Pons (tissue), 1 donor: ENCODE results near the gene CST5.
"Not testable (repeated sequence)": the region's sequence is repeated elsewhere in the genome, so short reads cannot be mapped to it uniquely, and the experiment has no call there.

Experiments used
- DNase-seq: peaks from one replicate; pipeline ENCODE4 v3.0.0-alpha.2; 2016; ENCODE audit warnings: low spot score

CST5 gene, protein sequence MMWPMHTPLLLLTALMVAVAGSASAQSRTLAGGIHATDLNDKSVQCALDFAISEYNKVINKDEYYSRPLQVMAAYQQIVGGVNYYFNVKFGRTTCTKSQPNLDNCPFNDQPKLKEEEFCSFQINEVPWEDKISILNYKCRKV

DNA sequence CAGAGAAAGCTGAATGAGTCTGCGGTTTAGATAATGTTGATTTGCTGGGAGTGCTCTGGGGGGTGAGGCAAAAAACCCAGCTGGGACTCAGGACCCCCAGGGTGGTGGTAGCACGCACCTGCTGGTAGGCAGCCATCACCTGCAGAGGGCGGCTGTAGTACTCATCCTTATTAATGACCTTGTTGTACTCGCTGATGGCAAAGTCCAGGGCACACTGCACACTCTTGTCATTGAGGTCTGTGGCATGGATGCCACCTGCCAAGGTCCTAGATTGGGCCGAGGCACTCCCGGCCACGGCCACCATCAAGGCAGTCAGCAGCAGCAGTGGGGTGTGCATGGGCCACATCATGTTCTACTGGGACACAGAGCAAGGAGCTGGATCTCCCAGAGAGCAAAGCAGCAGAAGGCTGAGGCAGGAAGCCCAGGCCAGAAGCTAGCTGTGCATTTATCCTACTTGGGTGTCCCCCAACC lies at the start of gene CST5:
CST5 (minus strand) TSS at position 421 of the 471 bp plus-strand sequence; CDS start at position 349, 72 bp downstream.
- no peak for DNase-seq

DNA sequence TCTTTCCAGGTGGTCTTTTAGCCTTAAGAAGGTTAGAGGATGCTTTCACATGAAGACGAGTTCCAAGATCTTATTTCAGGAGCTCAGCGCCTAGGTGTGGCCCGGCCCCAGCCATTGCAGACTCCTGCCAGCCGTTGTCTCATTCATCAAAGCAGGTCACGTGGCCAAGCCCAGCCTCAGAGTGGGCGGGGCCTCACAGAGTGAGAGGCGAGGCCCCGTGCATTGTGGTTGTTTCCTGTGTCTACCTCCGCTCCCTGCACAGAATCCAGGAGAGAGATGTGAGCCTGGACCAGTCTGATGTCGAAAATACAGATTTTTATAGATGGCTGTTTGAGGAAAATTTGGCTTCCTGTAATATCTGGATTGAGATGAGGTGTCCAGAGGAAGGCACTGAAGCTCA lies 49.2 kb upstream of the CST5 start:
- DNase-seq: no peak

DNA sequence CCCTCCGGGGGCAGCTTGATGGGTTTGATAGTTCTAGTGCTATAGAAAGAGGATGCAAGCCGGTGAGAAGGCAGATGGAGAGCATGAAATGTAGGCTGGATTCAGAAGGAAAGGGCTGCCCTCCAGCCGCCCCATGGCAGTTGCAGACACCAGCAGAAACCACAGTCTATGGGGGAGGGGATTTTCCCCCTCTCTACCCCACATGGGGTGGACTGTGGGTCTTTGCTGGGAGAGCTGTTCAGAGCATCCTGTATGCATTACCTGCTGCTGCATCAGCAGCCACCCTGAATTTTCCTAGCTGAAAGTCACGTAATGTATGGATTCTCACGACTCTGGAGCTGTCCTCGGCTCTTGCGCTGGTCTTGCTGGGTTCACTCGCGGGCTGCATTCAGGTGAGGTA lies 48.8 kb upstream of the CST5 start:
- DNase-seq: no peak

DNA sequence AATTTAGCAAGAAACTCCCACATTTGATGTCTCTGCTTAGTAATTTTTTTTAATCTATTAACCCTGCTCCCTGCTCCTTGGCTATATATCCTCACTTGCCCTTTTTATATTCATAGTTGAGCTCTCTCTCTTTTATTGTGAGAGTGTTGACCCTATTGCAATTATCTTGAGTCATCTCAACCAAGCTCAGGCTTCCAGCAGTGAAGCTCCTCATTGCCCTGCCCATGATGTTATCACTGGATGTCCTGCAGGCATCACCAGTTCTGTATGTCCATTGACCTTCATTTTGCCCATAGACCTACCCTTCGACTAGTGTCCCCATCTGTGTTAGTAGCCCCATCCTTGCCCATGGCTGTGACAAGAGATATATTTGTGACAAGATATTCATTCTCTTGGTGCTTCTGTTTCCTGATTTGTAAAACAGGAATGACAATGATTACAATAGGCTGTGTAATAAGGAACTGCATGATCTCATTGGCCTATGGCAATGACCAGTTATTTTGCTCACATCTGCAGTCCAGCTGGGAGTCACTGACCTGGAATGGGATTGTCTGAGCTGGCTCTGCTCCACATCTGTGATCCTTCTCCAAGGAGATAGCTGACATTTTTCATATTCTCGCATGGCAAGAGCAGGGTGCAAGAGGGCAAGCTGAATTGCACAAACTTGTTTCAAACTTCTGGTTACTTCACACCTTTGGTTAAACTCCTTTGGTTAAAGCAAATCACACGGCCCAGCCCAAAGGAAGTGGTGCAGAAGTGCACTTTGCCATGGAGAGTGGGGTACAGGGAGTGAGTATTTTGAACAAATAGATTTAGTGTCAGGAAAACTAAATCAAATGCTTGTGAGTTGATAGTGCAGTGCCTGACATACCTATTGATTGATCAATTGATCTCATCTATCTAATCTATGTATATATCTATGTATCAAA lies 47.7 kb upstream of the CST5 start:
- DNase-seq: no peak

DNA sequence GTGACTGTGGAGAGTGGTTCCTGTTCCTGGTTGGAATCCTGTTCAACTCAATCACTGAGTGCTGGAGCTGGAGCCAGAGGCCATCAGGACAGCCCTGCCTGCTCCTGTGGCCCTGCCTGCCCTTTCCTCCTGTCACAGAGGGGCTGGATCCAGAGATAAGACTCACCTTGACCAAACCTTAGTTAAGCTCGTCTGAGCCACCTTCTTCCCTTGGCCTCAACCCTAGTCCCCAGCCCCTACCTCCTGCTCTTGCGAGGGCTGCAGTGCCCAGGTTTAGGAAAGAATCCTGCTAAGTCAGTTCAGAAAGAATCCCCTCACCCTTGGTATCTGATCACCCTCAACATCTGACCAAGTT lies 47.0 kb upstream of the CST5 start:
- no peak for DNase-seq

DNA sequence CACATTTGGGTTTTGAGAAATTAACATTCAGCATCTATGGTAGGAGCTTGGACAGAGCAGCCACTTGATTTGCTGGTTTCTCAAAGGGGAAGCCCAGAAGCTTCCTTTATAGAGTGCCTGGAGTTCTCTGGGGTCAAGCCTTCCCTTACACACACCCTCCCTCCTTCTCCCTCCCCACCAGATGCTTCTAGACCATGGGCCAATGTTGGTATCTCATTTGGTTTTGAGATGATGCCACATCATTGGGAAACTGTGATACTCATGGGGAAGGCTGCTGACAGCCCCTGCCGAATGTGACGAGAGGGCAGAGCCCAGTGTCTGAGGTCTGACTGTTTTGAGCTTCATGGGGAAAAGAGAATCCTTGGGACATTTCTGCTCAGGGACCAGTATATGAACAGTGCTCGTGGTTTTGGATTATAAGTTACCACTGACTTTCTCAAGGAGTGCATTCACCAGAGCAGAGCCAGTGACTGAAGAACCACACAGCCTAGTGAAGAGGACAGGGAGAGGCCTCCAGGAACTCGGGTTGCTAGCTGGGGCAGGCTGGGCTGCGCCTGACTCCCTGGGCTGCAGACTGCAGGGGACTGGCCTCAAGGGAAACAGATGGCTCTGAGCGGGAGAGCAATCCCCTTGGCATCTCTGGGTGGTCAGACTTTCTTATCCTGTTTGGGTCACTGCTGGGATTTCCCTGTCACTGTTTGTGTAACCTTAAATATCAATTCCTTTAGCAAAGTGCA lies 46.4 kb upstream of the CST5 start:
- no peak for DNase-seq

DNA sequence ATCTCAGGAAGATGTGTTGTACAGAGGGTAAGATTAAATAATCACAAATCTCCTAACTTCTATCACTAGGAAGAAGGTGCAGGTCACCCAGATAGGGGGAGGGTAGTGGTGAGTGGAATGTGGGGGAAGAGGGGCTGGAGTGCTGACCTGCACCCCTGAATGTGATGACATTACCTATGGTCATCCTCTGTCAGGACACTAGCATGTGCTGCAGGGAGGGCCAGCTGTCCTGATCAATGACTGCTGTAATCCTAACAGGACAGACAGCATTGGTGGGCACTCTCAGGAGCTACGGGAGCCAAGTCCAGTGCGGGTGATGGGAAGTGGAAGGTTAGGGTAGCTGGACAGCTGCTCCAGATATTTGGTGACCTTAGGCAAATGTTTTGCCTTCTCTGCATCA lies 45.2 kb upstream of the CST5 start:
- no peak for DNase-seq

DNA sequence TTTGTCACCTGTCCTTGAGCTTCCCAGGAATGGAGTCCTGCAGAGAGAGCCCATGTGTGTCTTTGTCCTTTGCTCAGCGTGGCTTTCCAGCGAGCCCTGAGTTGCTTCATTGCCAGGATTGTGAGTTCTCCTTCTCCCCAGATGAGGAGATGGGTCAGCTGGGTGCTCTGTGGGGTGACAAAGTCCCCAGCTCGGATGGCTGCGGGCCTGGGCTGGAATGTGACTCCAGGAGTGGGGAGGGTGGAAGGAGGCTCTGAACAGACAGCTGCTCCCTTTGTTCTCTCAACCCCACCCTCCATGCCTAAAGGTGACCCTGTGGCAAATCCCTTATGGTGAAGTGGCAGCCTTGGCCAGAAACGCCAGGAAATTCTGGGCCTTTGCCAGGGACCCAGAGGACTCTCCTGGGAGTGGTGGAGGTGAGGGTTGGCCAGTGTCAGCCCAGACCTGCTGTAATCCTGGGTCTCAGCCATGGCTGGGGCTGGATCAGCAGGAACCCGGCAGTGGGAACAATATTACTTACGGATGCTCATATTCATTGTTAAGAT lies 44.4 kb upstream of the CST5 start:
- no peak for DNase-seq

DNA sequence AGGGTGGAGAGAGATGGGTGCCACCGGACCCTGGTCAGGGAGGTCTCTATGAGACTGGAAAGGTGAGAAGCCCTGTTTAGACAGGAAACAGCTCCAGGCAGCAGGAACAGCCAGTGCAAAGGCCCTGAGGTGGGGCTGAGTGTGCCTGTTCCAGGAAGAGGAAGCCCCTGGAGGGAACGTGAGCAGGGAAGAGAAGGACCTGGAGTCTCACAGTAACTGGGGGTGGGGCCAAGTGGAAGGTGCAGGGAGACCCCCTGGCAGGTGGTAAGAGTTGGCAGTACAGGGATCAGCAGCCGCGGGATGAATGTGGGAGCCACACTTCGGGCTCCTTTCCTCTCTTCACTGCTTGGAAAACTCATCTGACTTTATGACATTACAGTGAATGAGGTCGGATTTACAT lies 43.8 kb upstream of the CST5 start:
- no peak for DNase-seq

DNA sequence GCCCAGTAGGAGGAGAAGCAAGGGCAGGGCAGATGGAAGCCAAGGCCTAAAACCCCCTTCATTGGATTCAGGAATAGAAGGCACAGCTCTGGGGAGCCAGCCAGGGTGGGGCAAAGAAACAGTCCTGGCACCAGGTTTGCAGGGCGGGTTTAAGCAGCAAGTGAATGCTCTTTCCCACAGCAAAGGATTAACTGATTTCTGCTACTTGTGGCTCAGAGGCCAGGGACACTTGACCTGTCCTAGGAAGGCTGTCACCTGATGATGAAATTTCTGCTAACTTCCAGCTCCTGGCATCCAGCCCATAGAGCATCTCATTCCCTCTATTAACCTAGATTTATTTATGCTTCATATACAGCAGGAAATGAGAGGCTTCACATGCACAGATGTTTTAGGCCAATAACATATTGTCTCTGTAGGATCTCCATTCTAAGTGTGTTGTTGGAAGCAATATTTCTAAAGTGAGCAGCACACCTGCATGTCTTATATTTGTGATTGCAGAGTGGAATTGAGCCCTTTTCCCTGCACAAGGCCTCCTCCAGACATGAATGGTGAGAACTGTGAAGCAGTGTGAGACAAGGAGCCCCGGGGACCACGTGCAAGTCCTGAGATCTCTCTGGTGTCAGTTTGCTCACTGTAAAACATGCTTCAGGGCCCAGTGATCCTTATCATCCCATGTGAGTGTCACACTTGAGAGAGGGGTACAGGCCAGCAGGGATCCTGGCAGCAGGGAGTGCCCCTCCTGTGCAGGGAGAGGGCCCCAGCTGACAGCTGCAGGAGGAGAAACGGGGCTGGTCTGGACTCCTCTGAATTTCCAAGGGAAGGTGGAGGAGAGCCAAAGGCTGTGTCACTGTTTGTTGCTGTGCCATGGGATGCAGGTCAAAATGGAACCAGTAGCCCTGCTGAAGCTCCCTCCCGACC lies 41.1 kb upstream of the CST5 start:
- no peak for DNase-seq

DNA sequence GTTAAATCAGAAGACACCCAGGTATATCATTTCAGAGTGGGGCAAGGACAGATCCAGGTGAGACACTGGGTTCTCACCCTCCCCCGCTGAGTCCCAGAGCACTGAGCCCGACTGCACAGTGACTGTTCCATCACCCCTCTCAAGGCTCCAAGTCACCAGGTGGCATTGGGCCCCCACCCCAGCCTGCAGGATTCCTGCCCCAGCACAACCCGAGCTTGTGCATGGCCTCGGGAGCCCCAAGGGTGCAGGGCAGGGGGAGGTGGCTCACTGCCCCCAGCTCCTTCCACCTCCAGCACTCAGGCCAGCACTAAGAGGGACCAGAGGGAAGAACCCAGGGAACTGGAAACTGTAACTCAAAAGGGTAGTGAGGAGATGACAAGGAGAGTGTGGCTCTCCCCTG lies 39.3 kb upstream of the CST5 start:
- DNase-seq: no peak

DNA sequence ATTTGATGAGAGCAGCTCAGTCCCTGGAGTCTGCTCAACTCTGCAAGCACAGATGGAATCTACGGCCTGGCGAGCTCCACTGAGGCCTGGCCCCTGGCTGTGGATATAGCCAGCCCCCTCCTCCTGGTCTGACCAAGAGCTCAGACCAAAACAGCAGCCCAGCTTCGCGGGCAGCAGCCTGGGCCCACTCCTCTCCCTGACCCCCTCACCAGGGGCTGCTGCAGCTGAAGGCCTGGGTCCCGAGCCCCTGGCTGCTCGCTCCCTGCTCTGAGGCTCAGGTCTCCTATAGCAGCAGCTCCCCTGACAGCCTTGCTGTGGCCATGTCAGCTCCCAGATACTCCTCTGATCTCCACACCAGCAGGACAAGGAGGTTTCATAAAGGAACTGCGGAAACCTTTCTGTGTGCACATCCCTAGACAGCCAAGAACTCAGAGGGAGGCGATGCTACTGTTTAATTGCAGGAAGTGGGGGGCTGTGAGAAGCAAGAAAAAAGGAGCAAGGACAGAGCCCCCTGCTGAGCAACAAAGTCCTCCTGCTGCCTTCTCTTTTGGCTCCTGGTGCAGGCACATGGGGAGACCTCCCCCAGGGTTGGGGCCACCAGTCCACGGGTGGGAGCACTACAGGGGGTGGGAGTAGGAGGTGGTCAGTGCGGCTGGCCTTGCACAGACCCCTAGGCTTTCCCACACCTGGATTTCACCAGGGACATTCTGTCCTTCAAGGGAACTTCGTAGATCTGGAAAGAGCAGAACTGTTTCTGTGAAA lies 38.7 kb upstream of the CST5 start:
- no peak for DNase-seq

DNA sequence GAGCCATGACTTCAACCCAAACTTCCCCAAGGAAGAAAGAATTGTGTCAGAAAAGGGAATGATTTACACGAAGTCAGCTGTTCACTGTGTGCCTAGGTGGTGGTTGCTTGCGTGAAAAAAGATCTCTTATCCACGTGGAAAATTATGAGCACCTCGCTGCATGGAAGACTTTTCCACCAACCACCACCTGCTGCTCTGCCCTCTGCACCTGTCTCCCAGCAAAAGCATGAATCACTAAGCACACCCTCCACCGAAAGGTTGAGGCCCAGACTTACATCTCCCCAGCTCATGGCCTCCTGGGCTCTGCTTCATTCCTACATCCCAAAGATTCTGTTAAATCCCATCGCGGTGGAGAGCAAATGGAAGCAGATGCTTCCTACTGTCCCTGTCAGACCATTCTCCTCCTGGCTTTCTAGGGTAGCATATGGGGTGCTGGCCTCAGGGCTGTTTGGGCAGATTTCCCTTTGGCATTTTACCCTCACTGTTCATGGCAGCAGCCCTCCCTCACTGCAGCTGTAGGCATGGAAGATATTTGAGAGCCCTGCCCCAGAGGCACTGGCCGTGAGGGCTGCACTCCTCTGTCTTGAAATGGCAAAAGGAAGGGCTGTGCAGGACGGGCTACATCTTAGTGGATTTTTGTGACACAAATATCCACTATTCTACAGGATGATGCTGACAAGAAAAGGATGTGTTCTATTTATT lies 37.6 kb upstream of the CST5 start:
- no peak for DNase-seq

DNA sequence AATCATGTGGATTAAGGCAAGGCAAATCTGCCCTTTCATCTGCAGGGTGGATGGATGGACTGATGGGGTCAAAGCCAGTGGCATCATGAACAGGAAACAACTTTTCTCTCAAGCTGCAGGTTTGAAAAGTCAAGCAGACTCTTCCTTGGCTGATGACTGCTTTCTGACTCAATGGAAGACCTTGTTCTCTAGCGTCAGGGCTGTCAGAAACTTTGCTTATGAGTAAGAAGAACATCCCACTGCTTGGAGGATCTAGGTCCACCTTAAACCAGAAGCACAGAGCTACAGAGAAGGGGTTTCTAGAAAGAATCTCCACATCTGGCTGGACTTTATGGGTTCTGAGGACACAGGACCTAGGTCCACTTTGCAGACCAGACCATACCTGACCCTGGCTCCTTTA lies 36.3 kb upstream of the CST5 start:
- DNase-seq: no peak

DNA sequence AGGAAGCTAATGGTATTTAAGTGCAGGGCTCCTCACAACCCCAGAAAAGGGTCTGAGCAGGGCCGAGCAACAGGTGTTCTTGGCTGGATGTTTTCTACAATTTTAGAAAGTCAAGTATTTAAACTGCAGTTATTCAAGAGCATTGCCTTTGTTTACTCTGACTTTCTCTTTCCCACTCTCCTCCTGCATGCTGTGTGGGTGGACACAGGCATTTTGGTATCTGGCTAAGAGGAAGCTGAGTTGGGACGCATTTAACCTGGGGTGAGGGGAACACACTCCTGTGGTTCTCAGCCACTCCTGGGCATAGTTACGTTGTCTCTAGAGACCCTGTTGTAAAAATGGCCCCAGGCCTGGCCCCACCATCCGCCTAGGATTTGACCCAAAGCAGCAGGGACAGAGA lies 34.9 kb upstream of the CST5 start:
- DNase-seq: not testable (repeated sequence)

DNA sequence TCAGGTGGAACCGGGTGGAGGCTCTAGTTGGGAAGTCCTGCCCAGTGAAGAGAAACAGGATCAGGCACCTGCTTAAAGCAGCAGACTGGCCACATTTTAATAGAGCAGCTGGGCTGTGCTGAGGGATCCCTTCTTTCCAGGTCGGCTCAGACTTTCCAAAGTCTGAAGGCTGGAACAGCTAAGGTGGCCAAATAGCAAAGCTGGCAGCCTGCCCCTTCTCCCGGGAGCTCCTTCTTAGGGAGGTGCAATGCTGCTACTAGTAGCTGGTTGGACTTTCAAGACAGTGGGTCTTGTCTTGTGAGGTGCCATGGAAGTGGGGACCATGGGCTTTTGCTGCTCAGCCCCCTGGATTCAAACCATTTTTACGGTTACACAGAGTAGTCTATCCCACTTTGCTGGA lies 30.7 kb upstream of the CST5 start:
- DNase-seq: no peak

DNA sequence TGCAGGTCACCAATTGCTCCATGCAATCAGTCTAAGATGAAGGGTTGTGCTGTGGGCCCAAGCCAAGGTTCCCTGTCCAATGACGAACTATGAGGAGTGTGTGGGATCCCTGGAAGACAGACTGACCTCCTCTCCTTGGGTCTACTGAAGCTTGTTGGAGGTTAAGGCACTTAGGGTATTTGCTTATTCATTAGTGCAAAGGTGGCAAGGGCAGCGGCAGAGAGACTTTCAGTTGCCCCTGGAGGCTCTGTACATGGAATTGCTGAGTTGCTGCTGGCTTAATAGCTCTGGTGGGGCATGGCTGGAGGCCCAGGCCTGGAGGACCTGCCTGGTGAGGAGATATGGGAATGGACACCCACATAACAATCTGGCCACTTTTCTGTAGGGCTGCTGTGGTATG lies 29.8 kb upstream of the CST5 start:
- no peak for DNase-seq

DNA sequence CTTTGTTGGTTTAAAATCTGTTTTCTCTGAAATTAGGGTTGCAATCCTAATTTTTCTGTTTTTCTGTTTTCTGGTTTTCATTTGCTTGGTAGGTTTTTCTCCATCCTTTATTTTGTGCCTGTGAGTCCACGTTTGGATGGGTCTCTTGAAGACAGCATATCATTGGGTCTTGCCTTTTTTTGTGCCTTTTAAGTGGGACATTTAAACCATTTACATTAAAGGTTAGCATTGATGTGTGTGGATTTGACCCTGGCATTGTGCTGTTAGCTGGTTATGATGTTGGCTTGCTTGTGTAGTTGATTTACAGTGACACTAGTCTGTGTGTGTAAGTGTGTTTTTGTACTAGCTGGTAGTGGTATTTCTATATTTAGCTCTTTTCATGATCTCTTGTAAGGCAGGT lies 28.0 kb upstream of the CST5 start:
- DNase-seq: no peak

DNA sequence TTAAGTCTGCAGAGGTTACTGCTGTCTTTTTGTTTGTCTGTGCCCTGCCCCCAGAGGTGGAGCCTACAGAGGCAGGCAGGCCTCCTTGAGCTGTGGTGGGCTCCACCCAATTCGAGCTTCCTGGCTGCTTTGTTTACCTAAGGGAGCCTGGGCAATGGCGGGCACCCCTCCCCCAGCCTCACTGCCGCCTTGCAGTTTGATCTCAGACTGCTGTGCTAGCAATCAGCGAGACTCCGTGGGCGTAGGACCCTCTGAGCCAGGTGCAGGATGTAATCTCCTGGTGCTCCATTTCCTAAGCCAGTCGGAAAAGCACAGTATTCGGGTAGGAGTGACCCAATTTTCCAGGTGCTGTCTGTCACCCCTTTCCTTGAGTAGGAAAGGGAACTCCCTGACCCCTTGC lies 22.8 kb upstream of the CST5 start:
- not testable (repeated sequence) for DNase-seq

DNA sequence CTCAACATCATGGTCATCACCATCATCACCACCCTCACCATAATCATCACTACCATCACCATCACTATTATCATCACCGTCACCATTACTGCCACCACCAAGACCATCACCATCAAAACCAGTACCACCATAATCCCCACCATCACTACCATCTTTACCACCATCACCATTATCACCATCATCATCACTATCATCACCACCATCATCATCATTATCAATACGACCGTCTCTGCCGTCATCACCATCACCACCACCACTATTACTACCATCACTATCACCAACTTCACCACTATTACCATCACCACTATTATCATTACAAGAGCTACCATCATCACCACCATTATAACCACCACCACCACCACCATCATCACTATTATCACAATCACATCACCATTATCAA lies 11.3 kb upstream of the CST5 start:
- DNase-seq: not testable (repeated sequence)
